Kasumi-1 (cell line): ENCODE measurements around the gene MAGEB5.
"Not testable (repeated sequence)": the region's sequence is repeated elsewhere in the genome, so short reads cannot be mapped to it uniquely, and the experiment has no call there.

ENCODE experiments used
- DNase-seq, 2 experiments: peaks; one replicate each; lab custom pipeline; 2025; lab: John Stamatoyannopoulos, UW

The MAGEB5 gene, protein sequence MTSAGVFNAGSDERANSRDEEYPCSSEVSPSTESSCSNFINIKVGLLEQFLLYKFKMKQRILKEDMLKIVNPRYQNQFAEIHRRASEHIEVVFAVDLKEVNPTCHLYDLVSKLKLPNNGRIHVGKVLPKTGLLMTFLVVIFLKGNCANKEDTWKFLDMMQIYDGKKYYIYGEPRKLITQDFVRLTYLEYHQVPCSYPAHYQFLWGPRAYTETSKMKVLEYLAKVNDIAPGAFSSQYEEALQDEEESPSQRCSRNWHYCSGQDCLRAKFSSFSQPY

DNA sequence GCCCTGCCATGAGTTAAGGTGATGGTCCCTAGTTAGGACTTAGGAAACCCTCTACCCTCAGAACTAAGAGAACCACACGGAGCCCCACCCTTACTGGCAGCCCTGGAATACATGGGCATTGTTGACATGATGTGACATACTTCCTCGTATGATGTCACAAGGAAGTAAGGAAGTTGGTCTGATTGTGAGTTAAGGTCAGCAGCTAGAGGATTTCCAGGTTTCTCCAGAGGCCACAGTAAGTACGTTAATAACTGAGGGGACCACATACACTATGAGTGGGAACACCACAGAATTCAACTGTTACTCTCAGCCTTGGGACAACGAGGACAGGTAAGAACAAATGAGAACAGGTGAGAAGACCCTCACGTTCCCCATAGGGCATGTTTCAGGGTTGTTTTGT is at the start of gene MAGEB5:
Gene MAGEB5 (plus strand): TSS at position 301 of the 400 bp plus-strand sequence. CDS start 1,133 bp downstream, outside the sequence.
- DNase-seq, result no peak

DNA sequence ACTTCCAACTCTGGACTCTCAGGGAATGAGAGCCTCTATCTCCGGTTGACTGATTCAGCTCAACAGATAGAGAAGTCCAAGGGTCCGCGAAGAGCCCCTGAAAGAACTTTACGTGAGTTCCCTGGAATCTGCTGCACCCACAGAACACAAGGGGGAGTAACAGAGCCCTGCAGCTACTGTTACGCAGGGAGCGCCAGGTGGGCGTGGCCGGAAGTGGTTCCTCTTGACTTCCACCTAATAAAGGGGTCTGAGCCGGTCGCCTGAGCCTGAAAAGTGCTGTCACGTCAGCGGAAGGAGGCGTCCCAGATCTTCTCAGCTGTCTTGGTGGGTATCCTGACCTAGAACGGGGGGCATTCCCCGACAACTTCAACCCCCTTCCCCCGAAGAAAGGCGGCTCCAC is 23.8 kb upstream of the MAGEB5 start, which contains the start of gene MAGEB6:
Gene MAGEB6 (plus strand): TSS at position 237 of the 400 bp plus-strand sequence. CDS start 1,407 bp downstream, outside the sequence.
- DNase-seq, result no peak

DNA sequence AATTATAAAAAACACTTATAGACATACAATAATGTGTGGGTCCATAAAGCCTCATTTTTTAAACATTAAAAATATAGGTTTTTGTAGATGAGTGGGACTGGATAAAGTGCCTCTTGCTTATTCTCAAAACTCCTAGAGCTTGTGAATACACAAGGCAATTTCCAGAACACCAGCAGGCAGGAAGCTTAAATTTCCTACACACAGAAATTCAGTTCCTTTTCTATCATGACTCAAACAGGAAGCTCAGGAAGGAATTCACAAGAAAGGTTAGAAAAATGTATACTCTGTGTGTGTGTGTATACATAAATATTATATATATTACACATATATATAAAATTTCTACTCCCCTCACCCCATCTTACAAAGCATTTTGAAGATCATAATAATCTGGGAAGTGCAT is 12.4 kb upstream of the MAGEB5 start:
- DNase-seq, result no peak

DNA sequence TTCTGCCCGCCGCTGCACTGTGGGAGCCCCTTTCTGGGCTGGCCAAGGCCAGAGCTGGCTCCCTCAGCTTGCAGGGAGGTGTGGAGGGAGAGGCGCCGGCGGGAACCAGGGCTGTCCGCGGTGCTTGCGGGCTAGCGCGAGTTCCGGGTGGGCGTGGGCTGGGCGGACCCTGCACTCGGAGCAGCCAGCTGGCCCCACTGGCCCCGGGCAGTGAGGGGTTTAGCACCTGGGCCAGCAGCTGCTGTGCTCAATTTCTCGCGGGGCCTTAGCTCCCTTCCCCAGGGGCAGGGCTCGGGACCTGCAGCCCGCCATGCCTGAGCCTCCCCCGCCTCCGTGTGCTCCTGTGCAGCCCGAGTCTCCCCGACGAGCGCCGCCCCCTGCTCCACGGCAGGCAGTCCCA is 11.3 kb upstream of the MAGEB5 start:
- not testable (repeated sequence) for DNase-seq

DNA sequence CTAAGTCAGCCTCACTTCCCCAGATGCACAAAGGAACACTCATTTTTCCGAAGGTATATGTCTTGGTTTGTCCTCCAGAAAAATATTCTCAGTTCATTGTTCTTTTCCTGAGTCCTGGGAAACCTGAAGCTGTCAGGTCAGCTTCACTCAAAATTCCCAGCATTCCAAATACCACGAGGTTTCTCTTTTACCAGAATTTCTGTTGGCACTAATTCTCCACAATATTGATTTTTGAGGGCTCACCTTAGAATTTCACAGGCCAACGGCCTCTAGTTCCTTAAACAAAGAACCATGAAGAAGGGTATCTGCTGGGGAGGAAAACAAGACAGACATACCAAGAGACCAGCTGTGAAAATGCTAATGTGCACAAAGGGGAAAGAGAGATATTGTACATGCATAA is 8.0 kb upstream of the MAGEB5 start:
- DNase-seq, result no peak

DNA sequence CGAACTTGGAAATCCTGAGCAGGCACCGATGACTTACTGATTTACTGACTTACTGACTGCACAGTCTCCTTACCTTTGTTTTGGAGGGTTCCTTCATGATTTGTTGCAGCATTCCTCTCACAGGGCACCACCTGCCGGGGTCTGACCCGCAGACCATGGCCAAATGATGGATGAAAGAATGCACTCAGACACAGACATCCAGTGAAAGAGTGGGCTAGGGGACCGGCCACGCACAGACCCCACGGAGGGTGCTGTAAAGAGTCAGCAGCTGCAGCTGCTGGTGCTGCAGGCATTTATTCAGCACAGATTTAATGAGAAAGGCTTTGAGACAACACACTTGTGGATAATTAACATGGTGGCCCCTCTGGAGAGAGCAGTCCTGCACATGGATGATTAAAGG is 3.4 kb downstream of the MAGEB5 start:
- DNase-seq, result no peak

DNA sequence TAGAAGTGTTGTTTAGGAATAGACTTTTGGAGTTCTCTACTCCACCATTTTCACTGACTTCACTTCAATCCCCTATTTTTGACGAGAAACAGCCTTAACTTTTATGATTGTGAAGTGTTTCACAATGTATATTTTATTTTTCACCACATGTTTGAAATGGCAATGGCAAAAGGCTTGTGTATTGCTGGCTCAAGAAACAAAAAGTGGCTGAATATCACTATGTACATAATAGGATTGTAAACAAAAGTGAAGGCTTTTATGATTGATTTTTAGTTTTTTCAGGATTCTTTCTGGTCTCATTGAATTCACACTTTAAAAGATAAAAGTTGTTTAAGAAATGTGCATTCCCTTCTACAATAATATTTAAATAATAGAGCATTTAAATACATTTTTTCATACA is 18.2 kb downstream of the MAGEB5 start:
- no peak for DNase-seq

DNA sequence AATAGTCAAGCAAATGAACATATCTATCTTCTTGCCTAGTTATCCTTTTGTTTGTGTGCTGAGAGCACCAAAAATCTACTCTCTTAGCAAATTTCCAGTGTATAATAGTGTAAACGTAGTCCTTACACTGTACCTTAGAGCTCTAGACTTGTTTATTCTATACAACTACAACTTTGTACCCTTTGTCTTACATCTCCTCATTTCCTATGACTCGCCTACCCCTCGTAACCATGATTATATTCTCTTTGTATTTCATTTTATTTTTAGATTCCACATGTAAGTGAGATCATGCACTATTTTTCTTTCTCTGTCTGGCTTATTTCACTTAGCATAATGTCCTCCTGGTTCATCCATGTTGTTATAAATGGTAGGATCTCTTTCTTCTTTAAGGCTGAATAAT is 37.6 kb downstream of the MAGEB5 start:
- no peak for DNase-seq

DNA sequence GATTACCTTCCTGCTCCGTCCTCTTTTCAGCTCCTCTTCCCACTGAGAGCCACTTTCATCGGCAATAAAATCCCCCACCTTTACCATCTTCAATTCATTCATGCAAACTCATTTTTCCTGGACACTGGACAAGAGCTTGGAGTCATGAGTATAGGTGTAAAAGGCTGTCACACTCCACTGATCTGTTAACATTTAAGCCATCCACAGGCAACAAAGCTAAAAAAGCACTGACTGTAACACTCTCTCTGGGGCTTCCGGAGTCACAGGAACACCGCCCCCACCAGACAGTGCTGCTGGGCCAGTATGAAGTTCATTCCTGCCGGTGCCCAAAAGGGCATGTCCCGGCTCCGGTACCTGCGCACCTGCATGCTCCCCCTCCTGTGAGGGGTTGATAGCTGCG is 38.5 kb downstream of the MAGEB5 start:
- DNase-seq, result no peak

DNA sequence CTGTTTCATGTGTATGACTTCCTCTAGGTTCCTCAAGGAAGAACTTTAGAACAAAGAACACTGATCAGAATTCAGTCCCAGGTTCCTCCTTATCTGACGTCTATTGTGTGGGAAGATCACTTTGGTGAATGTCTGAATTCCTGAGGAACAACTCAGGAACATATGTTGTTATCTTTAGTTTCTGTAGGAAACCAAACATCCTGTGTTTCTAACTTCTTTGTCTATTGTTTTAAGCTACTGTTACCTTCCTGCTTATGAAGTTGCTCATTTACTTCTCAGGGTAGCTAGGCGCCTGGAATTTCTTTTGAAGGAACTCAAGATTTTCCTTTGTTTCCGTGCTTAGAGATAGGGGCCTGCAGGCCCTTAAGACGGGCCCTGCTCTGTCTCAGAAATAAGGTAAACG is 46.2 kb downstream of the MAGEB5 start:
- DNase-seq, result no peak
